Chondrocyte (in vitro differentiated cells): ENCODE data around the gene XAB2. TPM values are rescaled to one million over a fixed set of nuclear protein-coding genes. Genes with fewer than 3 reads are reported as not detected.
"Not testable (repeated sequence)": the region's sequence is repeated elsewhere in the genome, so short reads cannot be mapped to it uniquely, and the experiment has no call there.

ENCODE experiments used
- DNase-seq: peaks from one replicate; pipeline ENCODE4 v3.0.0; 2021; ENCODE audit warnings: mixed read lengths, low spot score
- H3K27ac Mint-ChIP-seq: one replicate; pipeline ENCODE4 v1.8.0; 2021; ENCODE audit warnings: mild to moderate bottlenecking, moderate library complexity, mixed read lengths; ENCODE audit not compliant: unreplicated experiment
- H3K27me3 Mint-ChIP-seq: 2 replicates; pipeline ENCODE4 v1.8.0; 2021; ENCODE audit warnings: low read depth, mixed read lengths
- H3K36me3 Mint-ChIP-seq: 2 replicates; pipeline ENCODE4 v1.8.0; 2021; ENCODE audit warnings: low read depth, mixed read lengths
- H3K4me1 Mint-ChIP-seq: 2 replicates; pipeline ENCODE4 v1.8.0; 2021; ENCODE audit warnings: low read depth, mild to moderate bottlenecking, mixed read lengths
- H3K4me3 Mint-ChIP-seq: one replicate; pipeline ENCODE4 v1.8.0; 2021; ENCODE audit warnings: mild to moderate bottlenecking, moderate library complexity, mixed read lengths; ENCODE audit not compliant: unreplicated experiment
- H3K9me3 Mint-ChIP-seq: 2 replicates; pipeline ENCODE4 v1.8.0; 2021; ENCODE audit warnings: low read depth, mixed read lengths
- CTCF ChIP-seq: fragments of 200-600 bp; sonication (generic); IDR thresholded peaks from 2 replicates; pipeline ENCODE4 v1.5.0; 2021; ENCODE audit warnings: antibody characterized with exemption, mild to moderate bottlenecking, moderate library complexity
- microRNA-seq: library from miRNA; unstranded; fragments of <30 nt; microRNA quantifications from one replicate; pipeline ENCODE4 v1.2.0, GENCODE V29; 2020; ENCODE audit warnings: borderline number of aligned reads
- total RNA-seq: library from RNA; stranded (reverse); gene quantifications from 3 replicates; pipeline ENCODE4 v1.2.1, GENCODE V29; 2021

Gene XAB2
- total RNA-seq, 1 donor from 2014 or later, result 27.4 TPM

- Mint-ChIP-seq H3K4me1 (no peaks in the 10 kb centered on the region), H3K9me3 (no peaks in the 10 kb centered on the region), H3K4me3 (no peak overlapping the region), H3K27ac (no peak overlapping the region), H3K27me3 (peaks cover 42% of the 10 kb centered on the region), H3K36me3 (no peaks in the 10 kb centered on the region)
- no peak for TF ChIP-seq CTCF
- no peak for DNase-seq
These were observed 50.2 kb downstream of the XAB2 start for GRCh38 chr19:7579182-7579581.

DNA sequence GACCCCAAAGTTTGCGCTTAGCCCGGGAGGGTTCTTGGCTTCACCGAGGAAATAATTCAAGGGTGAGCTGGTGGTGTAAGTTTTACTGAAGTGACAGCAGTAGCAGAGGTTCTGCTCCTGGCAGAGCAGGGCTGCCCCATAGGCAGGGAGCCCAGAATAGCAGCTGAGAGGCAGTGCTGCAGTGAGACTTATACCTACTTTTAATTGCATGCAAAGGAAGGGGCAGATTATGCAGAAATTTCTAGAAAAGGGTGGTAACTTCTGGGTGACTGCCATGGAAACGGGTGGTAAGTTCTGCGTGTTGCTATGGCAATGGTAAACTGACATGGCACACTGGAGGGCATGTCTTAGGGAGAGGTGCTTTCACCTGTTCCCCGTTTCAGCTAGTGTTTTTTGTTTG, 51.2 kb downstream of the XAB2 start:
- Mint-ChIP-seq H3K27me3 (peaks cover 43% of the 10 kb centered on the region), H3K4me1 (no peaks in the 10 kb centered on the region), H3K27ac (no peak overlapping the region), H3K36me3 (no peaks in the 10 kb centered on the region), H3K9me3 (no peaks in the 10 kb centered on the region), H3K4me3 (no peak overlapping the region)
- TF ChIP-seq CTCF, result no peak
- no peak for DNase-seq

- not testable (repeated sequence) for H3K36me3 Mint-ChIP-seq, H3K4me1 Mint-ChIP-seq, H3K4me3 Mint-ChIP-seq, DNase-seq, H3K9me3 Mint-ChIP-seq, H3K27ac Mint-ChIP-seq
- peaks cover 37% of the 10 kb centered on the region for H3K27me3 Mint-ChIP-seq
These were observed 51.9 kb downstream of the XAB2 start for GRCh38 chr19:7577422-7577821.

- DNase-seq, result no peak
- TF ChIP-seq CTCF, result no peak
- H3K4me3 Mint-ChIP-seq, result no peak overlapping the region
- H3K4me1 Mint-ChIP-seq, result no peaks in the 10 kb centered on the region
- H3K27me3 Mint-ChIP-seq, result peaks cover 26% of the 10 kb centered on the region
- no peaks in the 10 kb centered on the region for H3K9me3 Mint-ChIP-seq
- no peaks in the 10 kb centered on the region for H3K36me3 Mint-ChIP-seq
- H3K27ac Mint-ChIP-seq, result no peak overlapping the region
These were observed 53.8 kb downstream of the XAB2 start for GRCh38 chr19:7575434-7576040.

DNA sequence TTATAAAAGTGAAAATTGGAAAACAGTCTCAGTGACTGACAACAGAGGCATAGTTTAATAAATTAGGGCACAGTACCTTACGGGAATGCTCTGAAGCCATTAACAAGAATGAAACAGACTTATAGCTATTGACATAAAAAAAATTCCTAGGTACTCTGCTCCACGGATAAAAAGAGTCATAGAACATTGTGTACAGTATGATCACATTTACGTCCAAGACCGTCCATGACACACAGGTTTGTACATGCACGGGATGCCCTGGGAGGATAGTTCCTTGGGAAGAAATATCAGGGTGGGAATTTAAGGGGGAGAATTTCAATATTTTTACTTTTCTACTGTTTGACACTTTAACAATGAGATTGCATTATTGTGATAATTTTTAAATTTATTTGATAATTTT, 58.6 kb downstream of the XAB2 start:
- H3K27ac Mint-ChIP-seq, result no peak overlapping the region
- peaks cover 7% of the 10 kb centered on the region for H3K27me3 Mint-ChIP-seq
- no peak overlapping the region for H3K4me3 Mint-ChIP-seq
- H3K4me1 Mint-ChIP-seq, result no peaks in the 10 kb centered on the region
- H3K36me3 Mint-ChIP-seq, result no peaks in the 10 kb centered on the region
- no peak for TF ChIP-seq CTCF
- H3K9me3 Mint-ChIP-seq, result no peaks in the 10 kb centered on the region
- DNase-seq, result no peak

Small RNA genes lying within 50 kb of the gene (microRNA-seq; reads per million reads assigned to microRNA genes)
- gene MIR6792, result not detected

Other genes starting within 250 kb of the XAB2 start
- gene PEX11G, start 140.5 kb downstream of the XAB2 start, total RNA-seq, result 1.7 to 2.6 TPM (median 2.3 TPM) in 3 replicates
- gene ZNF358, start 113.4 kb downstream of the XAB2 start, total RNA-seq, result 72.8 to 78.9 TPM (median 78.1 TPM) in 3 replicates
- gene MCOLN1, start 106.9 kb downstream of the XAB2 start, total RNA-seq, result 25.9 to 27.9 TPM (median 27.8 TPM) in 3 replicates
- gene PNPLA6, start 93.8 kb downstream of the XAB2 start, total RNA-seq, result 78.1 to 97.9 TPM (median 87.9 TPM) in 3 replicates
- gene CAMSAP3, start 33.7 kb downstream of the XAB2 start, total RNA-seq, result 0.41 to 0.42 TPM in 2 of 3 replicates, not detected in the other
- 78.8 to 113 TPM (median 80.7 TPM) in 3 replicates for gene PET100, start 248 bp upstream of the XAB2 start, total RNA-seq
- gene PCP2, start 4.2 kb upstream of the XAB2 start, total RNA-seq, result not detected in 3 replicates
- 2.7 to 10.2 TPM (median 8.1 TPM) in 3 replicates for gene STXBP2, start 7.6 kb upstream of the XAB2 start, total RNA-seq
- gene RETN, start 39.5 kb upstream of the XAB2 start, total RNA-seq, result not detected in 3 replicates
- gene MCEMP1, start 47.5 kb upstream of the XAB2 start, total RNA-seq, result not detected in 3 replicates
- 94.3 to 107 TPM (median 97.2 TPM) in 3 replicates for gene TRAPPC5, start 51.3 kb upstream of the XAB2 start, total RNA-seq
- not detected in 3 replicates for gene FCER2, start 72.6 kb upstream of the XAB2 start, total RNA-seq
- not detected in 3 replicates for gene CLEC4G, start 102.6 kb upstream of the XAB2 start, total RNA-seq
- gene CD209, start 118.0 kb upstream of the XAB2 start, total RNA-seq, result not detected in 3 replicates
- not detected in 3 replicates for gene CLEC4M, start 133.7 kb upstream of the XAB2 start, total RNA-seq
- gene EVI5L, start 200.7 kb upstream of the XAB2 start, total RNA-seq, result 27.4 to 30.6 TPM (median 28.4 TPM) in 3 replicates
- 0.22 to 0.80 TPM (median 0.38 TPM) in 3 replicates for gene PRR36, start 244.8 kb upstream of the XAB2 start, total RNA-seq